Stimulated activated CD8-positive, alpha-beta memory T cell treated with anti-CD3 and anti-CD28 coated beads, Interleukin-2, amount 100 ng/mL, for 1 hour (primary cell): Measurements from ENCODE around the gene RBM7.

Experiments
- DNase-seq, 2 donors: peaks; one replicate each; pipeline ENCODE4 v3.0.0-alpha.2; 2020; ENCODE audit warnings: low read depth in 2 of 2

Gene RBM7

DNA sequence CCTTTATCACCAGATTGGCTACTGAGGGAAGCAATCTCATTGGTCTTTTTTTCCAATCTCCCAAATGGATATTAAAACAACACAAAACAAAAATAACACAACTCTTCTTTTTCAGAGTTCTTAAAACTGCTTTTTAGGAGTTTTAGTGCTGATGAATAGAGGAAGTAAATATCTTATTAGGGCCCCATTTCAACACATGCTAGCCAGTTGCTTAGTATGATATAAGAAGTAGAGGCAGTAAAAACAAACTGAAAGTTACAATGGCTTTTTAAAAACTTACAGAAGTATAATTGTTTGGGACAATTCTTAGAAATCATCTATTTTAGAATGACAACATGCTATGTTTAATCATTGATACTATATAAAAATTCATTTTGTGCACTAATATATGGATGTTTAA lies 3.5 kb upstream of the RBM7 start:
- DNase-seq: no peak

DNA sequence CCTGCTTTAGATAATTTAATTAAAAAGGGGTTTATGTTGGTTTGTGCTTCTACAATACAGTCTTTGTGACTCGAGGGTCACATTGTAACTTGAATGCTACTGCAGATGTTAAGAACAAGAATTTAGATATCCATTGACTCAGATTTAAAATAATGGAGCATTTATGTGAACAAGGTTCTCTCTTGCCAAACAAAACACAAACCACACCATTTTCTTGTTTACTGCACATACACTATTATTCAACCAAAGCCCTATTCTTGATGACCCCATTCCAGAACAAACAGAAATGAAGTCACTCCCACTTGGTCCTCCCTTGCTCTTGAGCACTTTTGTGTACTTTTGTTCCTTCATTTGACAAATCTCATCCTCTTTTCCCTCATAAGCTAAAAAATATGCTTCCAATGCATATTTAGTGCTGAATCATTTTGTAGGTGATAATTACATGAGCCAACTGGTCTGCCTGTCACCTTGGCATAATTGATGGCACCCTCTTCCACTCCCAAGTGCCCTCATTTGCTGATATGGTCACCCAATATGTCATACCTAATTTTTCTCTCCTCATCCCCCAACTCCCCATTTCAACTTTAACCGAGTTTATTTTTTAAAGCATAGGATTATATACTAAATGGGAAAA lies 3.0 kb upstream of the RBM7 start:
- no peak for DNase-seq

DNA sequence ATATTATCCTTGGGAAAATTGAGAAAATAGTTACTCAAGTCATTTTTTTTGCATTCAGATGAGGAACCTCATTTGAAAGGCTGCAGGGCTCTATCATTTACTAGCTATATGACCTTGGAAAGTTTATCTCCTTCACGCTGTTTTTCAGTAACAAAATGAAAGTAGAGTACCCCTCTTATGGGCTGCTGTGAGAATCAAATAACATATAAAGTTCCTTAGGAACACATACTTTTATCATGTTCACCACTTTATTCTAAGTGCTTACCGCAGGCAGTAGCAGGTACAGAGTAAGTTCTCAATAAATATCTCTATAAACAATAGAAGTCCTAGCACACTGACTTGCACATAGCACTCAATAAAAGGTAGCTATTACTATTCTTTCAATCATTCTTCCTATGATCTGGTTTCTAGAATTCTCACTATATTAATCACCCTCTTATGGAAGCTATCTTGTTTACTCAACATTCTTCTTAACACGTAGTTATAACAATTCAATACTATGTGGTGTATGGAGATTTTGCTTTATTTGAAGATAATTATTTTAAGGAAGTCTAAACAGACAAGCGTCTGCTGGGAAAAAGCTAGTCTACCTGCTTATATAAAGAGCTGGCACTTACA lies 2.1 kb upstream of the RBM7 start:
- DNase-seq: no peak

DNA sequence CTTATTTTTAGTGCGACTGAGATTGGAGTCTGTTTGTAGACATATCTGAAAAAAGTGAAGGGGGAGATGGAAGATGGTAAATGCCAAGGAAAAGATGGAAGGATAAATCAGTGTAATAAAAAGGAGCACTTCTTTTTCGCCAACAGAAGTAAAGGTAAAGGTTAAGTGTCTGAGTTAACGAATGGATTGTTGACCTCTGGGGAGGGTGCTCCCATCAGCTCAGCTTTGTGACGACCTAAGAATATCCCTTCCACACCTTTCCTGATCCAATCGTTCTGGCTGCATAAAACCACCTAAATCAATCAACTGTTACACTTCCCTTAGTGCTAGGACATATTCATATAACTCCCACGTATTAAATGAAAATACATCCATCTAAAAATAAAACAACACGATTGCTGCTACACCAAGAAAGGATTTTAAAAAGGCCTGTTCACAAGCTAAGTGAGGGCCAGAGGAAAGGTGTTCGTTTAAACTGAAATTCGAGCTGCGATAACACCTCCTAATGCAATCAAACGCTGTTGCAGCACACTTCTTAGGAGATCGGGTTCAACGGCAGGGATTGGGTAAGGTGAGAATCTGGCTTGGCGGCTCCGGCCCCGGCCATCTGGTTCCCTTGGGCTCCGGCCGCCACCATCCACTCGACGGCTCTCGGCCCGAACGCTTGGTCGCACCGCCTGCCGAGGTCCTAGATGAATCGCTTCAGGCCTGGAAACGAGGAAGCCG lies 813 bp upstream of the RBM7 start:
- DNase-seq: no peak

DNA sequence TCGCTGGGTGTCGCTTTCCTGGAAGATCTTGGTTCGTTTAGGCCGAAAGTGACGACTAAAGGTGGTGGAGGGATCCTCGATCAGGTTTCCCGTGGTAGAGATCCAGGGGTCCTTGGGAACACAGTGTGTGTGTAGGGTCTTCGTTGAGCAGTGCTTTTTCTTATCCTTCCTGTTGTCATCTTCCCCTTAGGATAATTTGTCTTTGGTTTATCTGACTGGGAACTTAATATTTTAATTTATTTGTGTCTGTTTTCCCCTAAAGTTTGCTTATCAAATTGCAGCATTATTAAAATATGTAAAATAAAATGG lies 403 bp downstream of the RBM7 start:
- no peak for DNase-seq

DNA sequence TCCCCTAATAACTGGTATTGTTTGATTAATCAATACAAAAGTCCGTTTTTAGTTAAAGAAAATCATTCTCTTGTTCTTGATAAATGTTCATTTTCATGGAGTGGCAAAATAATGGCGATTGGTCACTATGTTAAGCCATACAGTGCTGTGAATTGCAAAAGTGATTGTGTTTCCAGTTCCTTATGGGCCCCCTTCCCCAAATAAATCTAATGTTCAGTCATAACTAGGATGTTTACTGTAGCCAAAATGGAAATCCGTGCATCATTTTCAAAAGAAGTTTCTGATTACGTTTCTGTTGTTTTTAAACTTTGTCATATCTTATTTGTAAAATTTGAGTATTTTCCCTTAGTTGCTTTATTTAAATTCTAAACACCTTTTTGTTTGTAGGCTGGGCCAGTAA lies 845 bp downstream of the RBM7 start:
- DNase-seq: no peak

DNA sequence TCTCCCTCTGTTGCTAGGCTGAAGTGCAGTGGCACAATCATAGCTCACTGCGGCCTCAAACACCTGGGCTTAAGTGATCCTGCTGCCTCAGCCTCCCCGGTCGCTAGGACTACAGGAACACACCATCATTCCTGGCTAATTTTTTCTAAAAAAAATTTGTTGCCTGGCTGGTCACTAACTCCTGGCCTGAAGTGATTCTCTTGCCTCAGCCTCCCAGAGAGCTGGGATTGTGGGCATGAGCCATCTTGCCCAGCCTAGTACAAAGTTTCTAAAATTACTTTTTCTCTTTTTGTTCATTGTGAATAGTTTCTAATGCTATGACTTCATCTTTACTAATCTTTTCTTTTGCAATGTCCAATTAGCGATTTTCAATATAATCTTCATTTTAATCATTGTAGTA lies 12.5 kb downstream of the RBM7 start:
- DNase-seq: no peak

DNA sequence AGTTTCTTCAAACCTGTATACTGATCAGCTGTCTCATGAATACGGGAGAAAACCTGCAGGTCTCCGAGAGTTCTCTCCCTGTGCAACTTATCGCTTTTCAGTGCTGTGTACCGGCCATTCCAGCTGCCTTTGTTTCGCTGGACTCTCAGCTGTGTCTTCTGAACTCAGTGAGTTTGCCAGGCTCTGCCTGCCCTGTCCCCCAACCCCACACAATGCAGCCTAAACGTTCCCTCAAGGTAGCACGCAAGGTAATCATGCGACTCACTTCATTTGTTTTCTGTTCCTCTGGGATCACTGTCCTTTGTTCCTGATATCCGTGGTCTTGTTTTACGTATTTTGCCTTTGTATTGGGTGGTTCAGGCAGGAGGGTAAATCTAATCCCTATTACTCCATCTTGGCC lies 13.5 kb downstream of the RBM7 start:
- DNase-seq: no peak

DNA sequence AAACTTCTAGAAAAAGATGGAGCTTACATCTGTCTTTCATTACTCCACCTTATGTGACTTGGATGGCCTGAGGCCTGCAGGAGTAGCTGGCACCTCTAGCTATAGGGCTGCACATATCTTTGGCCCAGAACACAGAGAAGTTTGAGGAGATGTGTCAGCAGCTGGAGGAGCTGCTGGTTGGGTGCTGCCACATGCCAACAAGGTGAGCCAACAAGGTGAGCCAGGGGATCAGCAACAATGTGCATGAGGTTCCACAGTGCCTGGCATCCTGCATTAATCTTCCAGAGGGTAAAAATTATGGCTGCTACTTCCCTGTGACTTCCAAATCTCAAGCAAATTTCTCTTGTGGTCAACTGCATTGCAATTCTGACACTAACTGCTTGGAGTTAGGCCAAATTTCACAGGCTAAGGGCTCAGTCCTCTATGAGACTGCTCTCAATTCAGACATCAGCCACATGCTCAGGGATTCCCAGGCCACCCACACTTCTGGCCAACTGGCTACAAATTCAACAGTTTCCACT lies 16.0 kb downstream of the RBM7 start:
- no peak for DNase-seq

DNA sequence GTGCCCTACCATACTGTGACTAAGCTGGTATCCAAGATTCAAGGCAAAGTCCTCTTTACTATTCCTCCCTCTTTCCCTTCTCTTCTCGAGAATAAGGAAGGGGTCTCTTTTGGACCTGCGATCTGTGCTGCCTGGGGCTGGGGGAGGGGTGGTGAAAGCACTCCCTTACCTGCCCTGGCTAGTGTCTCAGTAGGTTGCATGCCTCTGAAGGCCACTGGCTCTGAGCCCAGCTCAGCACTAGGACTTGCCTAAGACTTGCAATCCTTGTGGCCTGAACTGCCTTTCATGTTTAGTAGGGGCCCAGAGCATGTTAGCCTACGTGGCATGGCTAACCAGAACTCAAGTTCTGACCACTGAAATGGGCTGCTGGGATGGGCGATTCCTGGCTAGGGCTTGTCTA lies 25.8 kb downstream of the RBM7 start:
- DNase-seq: no peak

DNA sequence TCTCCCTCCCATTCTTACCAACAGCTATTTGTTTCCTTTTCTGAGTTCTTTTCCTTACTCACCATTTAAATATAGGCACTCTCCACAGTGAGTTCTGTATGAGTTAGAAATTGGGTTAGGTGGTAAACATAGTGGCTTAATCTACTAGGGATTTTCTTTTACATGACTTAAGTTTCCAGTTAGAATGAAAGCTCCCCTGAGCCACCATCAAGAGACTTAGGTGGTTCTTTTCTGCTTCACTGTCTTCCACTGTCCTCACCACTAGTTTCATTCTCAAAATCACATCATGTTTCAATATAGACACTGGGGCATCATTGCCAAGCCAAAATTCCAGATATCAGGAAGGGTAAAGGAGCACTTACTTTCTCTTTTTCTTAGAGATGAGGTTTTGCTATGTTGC lies 29.8 kb downstream of the RBM7 start:
- no peak for DNase-seq

DNA sequence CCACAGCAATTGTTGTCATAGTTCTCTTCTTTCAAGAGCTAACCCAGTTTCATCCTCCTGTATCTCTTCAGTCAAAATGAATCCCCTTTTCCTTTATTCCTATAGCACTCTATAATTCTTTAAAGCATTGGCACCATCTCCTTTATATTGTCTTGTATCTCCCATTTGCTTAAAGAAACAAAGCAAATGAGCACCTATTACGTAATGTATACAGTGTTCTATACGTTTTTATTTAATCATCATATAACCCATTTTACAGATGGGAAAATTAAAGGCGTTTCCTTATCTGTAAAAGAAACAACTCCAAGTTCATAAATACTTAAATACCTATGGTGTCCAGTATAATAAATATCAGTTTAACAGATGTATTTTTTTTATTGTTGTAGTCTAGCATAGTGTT lies 32.4 kb downstream of the RBM7 start:
- no peak for DNase-seq

DNA sequence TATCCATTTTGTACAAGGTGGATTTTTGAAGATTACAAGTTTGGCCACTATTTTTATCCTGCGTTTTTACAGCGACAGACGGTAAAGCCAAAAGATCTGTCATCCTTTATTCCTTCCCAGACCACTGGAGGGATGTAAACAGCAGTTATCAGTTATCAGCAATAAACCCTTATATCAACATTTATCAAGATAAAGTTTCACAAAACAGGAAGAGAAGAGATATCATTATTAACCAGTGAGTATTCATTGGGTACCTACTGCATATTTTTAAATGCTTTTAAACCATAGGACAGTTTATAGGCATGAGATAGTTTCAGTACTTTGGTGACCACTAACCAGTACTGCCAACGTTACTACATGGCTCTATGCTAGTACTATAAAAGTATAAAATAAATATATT lies 32.9 kb downstream of the RBM7 start:
- no peak for DNase-seq

DNA sequence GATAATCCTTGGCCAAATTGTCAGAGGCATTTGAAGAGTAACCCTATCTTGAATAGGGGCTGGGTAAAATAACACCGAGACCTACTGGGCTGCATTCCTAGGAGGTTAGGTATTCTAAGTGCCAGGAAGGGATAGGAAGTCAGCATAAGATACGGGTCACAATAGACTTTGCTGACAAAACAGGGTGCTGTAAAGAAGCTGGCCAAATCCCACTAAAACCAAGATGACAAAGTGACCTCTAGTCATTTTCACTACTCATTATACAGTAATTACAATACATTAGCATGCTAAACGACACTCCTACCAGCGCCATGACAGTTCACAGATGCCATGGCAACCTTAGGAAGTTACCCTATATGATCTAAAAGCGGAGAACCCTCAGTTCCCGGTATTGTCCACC lies 37.8 kb downstream of the RBM7 start:
- no peak for DNase-seq

DNA sequence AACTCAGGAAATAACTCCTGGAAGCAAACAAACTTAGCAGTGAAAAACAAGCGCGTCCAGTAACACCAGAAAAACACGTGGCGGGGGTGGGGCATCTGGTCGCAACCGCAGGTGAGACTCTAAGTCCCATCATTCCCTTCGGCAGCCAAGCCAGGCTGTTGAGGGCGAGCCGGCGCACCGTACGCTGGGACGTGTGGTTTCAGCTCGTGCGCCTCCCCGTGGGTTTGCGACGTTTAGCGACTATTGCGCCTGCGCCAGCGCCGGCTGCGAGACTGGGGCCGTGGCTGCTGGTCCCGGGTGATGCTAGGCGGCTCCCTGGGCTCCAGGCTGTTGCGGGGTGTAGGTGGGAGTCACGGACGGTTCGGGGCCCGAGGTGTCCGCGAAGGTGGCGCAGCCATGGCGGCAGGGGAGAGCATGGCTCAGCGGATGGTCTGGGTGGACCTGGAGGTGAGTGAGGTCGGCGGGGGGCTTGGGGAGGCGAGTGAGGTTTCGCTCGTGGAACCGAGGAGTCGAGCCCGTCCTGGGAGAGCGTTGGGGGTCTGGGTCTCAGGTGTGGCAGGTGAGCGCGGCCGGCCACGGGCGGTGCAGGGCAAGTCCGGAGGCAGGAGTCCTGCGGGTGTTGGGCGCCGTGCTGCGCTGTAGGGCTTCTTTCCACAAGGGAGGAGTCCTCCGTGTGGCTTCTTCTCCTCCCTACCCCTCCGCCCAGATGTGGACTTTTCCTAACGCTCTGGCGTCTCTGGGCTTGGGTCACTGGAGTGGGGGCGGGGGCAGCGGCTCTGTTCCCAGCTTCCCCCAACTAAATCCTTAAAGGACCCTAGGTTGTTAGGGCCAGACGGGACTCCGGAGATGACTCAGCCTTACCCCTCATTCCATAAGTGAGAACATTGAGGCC lies 39.0 kb downstream of the RBM7 start, which contains the start of gene REXO2:
REXO2 (plus strand) TSS at position 239 of the 892 bp plus-strand sequence; CDS start at position 301, 62 bp downstream.
- peak; percentile 86 to 92 for DNase-seq

DNA sequence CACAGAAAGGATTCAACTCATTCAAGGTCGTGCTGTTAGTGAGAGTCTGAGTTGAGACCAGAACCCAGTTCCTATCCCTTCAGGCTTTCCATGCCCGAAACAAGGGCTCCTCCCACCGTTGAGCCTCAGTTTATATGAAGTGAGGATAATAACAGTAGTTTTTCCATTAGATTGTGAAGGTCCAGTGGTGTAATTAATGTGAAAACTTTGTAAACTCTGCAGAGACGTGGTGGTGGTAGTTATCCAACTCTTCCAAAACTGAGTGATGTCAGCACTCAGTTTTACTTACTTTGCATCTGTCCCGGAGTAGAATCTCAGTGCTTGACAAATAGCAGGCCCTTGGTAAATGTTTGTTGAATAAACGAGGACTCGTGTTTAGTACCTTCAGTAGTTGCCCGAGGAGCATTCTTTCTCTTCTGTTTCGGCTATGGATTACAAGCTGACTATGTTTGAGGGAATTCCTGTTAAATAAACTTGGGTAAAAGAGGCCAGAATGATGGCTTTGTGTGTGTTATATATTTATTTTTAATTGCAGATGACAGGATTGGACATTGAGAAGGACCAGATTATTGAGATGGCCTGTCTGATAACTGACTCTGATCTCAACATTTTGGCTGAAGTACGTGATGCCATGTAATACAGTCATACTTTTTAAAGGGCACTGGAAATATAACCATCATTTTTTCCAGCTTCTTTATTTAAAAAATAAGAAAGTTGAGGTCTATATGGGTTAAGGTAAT lies 39.8 kb downstream of the RBM7 start:
- no peak for DNase-seq

DNA sequence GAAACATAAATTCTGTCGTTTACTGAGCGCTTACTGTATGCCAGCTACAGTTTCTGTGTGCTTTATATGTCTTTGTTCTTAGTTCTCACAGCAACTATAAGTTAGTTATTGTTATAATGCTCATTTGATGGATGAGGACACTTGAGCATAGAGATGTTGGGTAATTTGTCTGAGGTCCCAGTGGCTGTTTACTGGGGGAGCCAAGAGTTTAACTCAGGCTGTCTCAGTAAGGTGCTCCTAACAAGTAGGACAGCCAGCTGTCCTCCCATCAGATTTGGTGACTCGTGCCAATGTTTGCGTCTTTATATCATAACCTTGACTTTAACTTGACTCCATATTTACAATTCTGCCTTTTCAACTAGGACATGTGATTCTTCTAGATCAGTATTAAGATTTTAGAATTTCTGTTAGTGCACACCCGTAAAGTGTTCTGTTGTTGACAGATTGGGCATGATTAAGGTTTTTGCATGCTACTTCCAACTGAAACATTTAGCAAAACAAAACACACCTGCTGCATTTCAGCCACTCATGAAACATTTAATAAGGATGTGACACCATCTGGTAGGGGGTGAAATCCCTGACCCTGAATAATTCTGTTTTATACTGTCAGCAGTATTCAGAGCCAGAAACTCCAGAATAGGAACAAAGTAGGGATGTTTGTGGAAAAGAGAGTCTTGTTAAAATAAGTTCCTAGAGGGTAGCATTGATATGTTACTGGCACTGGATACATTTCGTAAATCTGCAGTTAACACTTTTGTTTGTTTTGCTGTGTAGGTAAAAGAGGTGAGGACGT lies 40.7 kb downstream of the RBM7 start:
- DNase-seq: no peak

DNA sequence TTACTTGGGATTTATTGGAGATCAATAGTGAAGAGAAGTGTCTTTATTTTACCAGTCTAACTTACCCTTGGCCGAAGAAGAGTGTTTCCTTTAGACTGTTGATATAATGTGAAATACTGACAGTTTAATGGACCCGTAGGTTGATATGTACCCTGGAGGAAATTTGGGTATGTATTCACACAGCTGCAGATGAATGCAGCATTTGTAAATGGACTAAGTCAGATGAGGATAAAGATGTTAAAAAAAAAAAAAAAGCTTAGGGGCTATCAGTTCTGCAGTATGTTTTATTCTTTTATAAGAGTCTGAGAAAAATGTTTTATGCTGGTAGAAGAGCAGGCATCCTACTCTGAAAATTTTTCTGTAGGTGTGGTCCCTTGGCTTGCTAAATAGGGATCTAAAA lies 41.5 kb downstream of the RBM7 start:
- DNase-seq: no peak

DNA sequence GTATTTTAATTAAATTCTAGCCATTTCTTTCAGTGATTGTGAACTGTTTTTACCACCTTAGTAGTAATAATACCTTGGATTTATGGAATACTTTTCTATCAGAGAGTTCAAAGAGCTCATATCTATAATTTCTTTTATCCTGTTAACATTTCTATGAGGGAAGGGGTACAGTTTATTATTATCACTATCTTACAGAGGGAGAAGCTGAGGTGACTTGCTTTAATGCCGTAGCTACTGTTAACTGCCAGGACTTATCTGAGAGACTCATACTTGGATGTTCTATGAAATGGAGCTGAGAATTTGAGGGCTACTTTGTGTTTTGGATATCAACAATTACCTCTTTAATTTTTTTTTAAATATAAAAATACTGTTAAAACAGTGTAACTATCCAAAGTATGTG lies 42.1 kb downstream of the RBM7 start:
- no peak for DNase-seq

DNA sequence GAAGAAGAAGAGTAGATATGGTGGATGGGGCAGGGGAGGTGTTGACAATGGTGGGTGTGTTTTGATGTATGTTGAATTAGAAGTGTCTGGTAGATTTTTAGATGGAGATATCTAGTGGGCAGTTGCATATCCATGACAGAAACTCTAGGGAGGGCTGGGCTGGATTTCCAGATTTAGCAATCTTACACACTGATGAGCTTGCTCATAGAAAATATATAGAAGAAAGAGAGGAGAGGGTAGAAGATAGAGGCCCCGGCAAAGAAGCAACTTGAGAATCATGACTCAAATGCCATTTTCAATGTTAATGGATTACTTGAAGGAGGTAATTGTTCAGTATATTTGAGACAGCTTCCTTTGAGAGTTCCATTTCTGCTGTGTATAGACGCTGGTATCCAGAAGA lies 47.0 kb downstream of the RBM7 start:
- no peak for DNase-seq

DNA sequence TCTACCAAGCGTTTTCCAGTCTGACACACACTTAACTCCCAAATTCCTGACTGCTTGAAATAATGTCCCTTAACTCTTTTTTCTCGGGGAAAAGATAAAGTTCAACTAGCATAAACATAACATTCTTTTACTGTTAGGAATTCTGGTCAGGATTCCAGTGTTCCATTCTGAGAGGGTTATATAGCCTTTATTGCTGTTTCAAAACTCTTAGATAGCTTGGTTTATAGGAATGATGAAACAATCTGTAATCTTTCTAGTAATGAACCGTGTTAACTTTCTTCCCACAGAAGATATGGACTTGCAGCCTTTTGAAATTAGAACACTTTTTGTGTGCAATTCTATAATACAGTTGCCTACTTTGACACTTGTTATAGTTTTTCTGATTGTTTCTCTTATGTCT lies 47.4 kb downstream of the RBM7 start:
- no peak for DNase-seq
